GM20431 (cell line): ENCODE data around the gene RPS17.

Experiments used
- in situ Hi-C: fragments of 300-500 bp; cut with MseI, MboI; formaldehyde crosslinking; loops from one replicate; pipeline ENCODE4 v1.15.0; 2020; ENCODE audit warnings: low sequenced_read_pairs; ENCODE audit not compliant: unreplicated experiment

The RPS17 gene

GRCh38 chr15:82549199-82549665 is 9.0 kb upstream of the RPS17 start:
- in situ Hi-C loops, result loop anchor here (25.0 kb wide), 1 partner anchor 438 kb away; the partner anchor contains the start of gene RAMAC

GRCh38 chr15:82548700-82549099 is 8.4 kb upstream of the RPS17 start:
- in situ Hi-C loops, result loop anchor here (25.0 kb wide), 1 partner anchor 439 kb away; the partner anchor contains the start of gene RAMAC

- in situ Hi-C loops, result loop anchor here (25.0 kb wide), 1 partner anchor 442 kb away; the partner anchor contains the start of gene RAMAC
These were observed 5.2 kb upstream of the RPS17 start for GRCh38 chr15:82545478-82545877.

- in situ Hi-C loops, result loop anchor here (25.0 kb wide), 1 partner anchor 442 kb away; the partner anchor contains the start of gene RAMAC
These were observed 4.7 kb upstream of the RPS17 start for GRCh38 chr15:82545002-82545401.

GRCh38 chr15:82544431-82544830 is 4.2 kb upstream of the RPS17 start:
- in situ Hi-C loops, result loop anchor here (25.0 kb wide), 1 partner anchor 443 kb away; the partner anchor contains the start of gene RAMAC

GRCh38 chr15:82543160-82543559 is 2.9 kb upstream of the RPS17 start:
- in situ Hi-C loops, result loop anchor here (25.0 kb wide), 1 partner anchor 444 kb away; the partner anchor contains the start of gene RAMAC

- in situ Hi-C loops, result loop anchor here (25.0 kb wide), 1 partner anchor 446 kb away; the partner anchor contains the start of gene RAMAC
These were observed 751 bp upstream of the RPS17 start for GRCh38 chr15:82540984-82541431.

- in situ Hi-C loops, result loop anchor here (25.0 kb wide), 1 partner anchor 448 kb away; the partner anchor contains the start of gene RAMAC
These were observed 584 bp downstream of the RPS17 start for GRCh38 chr15:82539691-82540054.

- in situ Hi-C loops, result loop anchor here (25.0 kb wide), 1 partner anchor 448 kb away; the partner anchor contains the start of gene RAMAC
These were observed 1.1 kb downstream of the RPS17 start for GRCh38 chr15:82538961-82539690.

GRCh38 chr15:82537351-82537908 is 2.8 kb downstream of the RPS17 start:
- in situ Hi-C loops, result loop anchor here (25.0 kb wide), 1 partner anchor 450 kb away; the partner anchor contains the start of gene RAMAC

GRCh38 chr15:82536409-82537350 is 3.6 kb downstream of the RPS17 start:
- in situ Hi-C loops, result loop anchor here (25.0 kb wide), 1 partner anchor 451 kb away; the partner anchor contains the start of gene RAMAC

GRCh38 chr15:82535566-82536408 is 4.5 kb downstream of the RPS17 start:
- in situ Hi-C loops, result loop anchor here (25.0 kb wide), 1 partner anchor 452 kb away; the partner anchor contains the start of gene RAMAC

- in situ Hi-C loops, result loop anchor here (25.0 kb wide), 1 partner anchor 452 kb away; the partner anchor contains the start of gene RAMAC
These were observed 5.1 kb downstream of the RPS17 start for GRCh38 chr15:82535151-82535550.

GRCh38 chr15:82534457-82534861 is 5.8 kb downstream of the RPS17 start:
- in situ Hi-C loops, result loop anchor here (25.0 kb wide), 1 partner anchor 453 kb away; the partner anchor contains the start of gene RAMAC

- in situ Hi-C loops, result loop anchor here (25.0 kb wide), 1 partner anchor 454 kb away; the partner anchor contains the start of gene RAMAC
These were observed 6.5 kb downstream of the RPS17 start for GRCh38 chr15:82533801-82534200.

GRCh38 chr15:82532991-82533481 is 7.2 kb downstream of the RPS17 start:
- in situ Hi-C loops, result loop anchor here (25.0 kb wide), 1 partner anchor 454 kb away; the partner anchor contains the start of gene RAMAC

- in situ Hi-C loops, result loop anchor here (25.0 kb wide), 1 partner anchor 455 kb away; the partner anchor contains the start of gene RAMAC
These were observed 7.8 kb downstream of the RPS17 start for GRCh38 chr15:82532383-82532990.
